Measurements from ENCODE around the gene CCDC192.

DNA sequence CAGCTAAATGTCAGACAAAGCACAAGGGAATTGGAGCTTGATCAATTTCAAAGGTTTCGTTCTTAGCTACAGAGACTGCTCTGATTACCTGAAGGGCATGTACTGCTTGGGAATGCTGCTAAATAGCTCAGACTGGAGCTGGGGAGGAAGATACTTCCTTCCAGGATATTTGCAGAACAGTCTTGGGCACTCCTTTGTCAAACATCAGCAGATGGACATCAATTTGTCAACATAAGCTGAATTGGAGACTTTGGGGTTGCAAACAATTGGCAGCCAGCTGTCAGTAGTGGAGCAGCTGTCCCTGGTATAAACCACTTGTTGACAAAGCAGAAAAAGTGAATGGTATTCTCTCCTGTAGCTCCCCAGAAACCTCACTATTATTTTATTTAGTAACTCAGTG, 182.0 kb downstream of the CCDC192 start:
- TF ChIP-seq, protein P1, sequence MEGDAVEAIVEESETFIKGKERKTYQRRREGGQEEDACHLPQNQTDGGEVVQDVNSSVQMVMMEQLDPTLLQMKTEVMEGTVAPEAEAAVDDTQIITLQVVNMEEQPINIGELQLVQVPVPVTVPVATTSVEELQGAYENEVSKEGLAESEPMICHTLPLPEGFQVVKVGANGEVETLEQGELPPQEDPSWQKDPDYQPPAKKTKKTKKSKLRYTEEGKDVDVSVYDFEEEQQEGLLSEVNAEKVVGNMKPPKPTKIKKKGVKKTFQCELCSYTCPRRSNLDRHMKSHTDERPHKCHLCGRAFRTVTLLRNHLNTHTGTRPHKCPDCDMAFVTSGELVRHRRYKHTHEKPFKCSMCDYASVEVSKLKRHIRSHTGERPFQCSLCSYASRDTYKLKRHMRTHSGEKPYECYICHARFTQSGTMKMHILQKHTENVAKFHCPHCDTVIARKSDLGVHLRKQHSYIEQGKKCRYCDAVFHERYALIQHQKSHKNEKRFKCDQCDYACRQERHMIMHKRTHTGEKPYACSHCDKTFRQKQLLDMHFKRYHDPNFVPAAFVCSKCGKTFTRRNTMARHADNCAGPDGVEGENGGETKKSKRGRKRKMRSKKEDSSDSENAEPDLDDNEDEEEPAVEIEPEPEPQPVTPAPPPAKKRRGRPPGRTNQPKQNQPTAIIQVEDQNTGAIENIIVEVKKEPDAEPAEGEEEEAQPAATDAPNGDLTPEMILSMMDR (IDR thresholded peaks at IDR 0.05; ENCODE audit: poor library complexity, severe bottlenecking), result no peak
- TF ChIP-seq, protein P2, sequence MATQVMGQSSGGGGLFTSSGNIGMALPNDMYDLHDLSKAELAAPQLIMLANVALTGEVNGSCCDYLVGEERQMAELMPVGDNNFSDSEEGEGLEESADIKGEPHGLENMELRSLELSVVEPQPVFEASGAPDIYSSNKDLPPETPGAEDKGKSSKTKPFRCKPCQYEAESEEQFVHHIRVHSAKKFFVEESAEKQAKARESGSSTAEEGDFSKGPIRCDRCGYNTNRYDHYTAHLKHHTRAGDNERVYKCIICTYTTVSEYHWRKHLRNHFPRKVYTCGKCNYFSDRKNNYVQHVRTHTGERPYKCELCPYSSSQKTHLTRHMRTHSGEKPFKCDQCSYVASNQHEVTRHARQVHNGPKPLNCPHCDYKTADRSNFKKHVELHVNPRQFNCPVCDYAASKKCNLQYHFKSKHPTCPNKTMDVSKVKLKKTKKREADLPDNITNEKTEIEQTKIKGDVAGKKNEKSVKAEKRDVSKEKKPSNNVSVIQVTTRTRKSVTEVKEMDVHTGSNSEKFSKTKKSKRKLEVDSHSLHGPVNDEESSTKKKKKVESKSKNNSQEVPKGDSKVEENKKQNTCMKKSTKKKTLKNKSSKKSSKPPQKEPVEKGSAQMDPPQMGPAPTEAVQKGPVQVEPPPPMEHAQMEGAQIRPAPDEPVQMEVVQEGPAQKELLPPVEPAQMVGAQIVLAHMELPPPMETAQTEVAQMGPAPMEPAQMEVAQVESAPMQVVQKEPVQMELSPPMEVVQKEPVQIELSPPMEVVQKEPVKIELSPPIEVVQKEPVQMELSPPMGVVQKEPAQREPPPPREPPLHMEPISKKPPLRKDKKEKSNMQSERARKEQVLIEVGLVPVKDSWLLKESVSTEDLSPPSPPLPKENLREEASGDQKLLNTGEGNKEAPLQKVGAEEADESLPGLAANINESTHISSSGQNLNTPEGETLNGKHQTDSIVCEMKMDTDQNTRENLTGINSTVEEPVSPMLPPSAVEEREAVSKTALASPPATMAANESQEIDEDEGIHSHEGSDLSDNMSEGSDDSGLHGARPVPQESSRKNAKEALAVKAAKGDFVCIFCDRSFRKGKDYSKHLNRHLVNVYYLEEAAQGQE (IDR thresholded peaks at IDR 0.05; ENCODE audit: borderline replicate concordance), result no peak
- TF ChIP-seq EP300 (conservative IDR thresholded peaks at IDR 0.05; ENCODE audit: poor library complexity, severe bottlenecking) (no peak), POLR2AphosphoS5 (IDR thresholded peaks at IDR 0.05) (no peak)

All from neural cell (in vitro differentiated cells).